ENCODE measurements around the gene ZNF563.
"Not testable (repeated sequence)": the region's sequence is repeated elsewhere in the genome, so short reads cannot be mapped to it uniquely, and the experiment has no call there.

The ZNF563 gene

GRCh38 chr19:12333162-12334159 is at the start of gene ZNF563:
Gene ZNF563 (minus strand): TSS chr19:12333633. CDS start chr19:12333482, 151 bp downstream.
- DNase-seq (ENCODE audit: low read depth in 2 of 2), result peak; percentile 94 to 98

DNA sequence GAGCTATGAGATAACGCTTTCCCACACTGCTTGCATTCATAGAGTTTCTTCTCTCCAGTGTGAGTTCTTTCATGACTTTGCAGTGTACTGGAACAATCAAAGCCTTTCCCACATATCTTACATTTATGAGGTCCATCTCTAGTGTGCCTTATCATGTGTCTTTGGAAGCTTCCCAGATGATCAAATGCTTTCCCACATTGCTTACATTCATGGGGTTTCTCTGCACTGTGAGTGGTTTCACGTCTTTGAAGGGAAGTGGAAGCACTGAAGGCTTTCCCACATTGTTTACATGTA is 47.0 kb upstream of the ZNF563 start:
- DNase-seq (ENCODE audit: low read depth in 2 of 2), result no peak

DNA sequence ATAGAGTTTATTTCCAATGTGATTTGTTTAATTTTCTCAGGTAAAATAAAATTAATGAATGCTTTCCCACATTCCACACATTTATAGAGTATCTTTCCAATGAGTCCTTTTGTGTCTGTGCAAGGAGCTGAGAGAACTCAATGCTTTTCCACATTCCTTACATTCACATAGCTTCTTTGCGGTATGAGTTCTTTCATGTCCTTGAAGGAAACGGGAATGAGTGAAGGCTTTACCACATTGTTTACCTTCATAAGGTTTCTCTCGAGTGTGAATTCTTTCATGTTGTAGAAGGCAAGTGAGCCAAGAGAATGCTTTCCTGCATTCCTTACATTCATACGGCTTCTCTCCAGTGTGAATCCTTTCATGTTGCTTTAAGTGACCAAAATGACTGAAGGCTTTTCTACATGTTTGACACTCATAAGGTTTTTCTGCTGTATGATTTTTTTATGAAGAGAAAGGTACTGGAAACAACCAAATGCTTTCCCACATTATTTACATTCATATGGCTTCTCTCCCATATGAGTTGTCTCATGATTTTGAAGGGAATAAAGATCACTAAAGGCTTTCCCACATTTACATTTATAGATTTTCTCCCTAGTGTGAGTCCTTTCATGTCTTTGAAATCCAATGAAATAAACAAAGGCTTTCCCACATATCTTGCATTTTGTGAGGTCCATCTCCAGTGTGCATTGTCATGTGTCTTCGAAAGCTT is 46.5 kb upstream of the ZNF563 start:
- DNase-seq (ENCODE audit: low read depth in 2 of 2), result no peak

DNA sequence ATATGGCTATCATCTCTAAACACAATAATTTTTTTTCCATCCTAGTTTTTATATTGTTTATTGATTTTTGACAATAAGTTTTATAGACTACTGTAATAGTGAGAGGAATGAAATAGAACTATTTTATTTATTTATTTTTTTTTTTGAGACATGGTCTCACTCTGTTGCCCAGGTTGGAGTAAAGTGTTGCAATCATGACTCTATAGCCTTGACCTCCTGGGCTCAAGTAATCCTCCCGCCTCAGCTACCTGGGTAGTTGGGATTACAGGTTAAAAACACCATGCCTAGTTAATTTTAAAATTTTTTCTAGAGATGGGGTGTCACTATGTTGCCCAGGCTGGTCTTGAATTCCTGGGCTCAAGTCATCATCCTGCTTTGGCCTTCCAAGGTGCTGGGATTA is 40.6 kb upstream of the ZNF563 start:
- no peak for DNase-seq (ENCODE audit: low read depth in 2 of 2)

- peak; percentile 63 to 64 for DNase-seq (ENCODE audit: low read depth in 2 of 2)
Observed at GRCh38 chr19:12365236-12366162, 32.1 kb upstream of the ZNF563 start, which contains the start of gene ZNF442. Gene ZNF442 (minus strand): TSS chr19:12365683. CDS start chr19:12363631, 2,052 bp downstream.

GRCh38 chr19:12364391-12365235 is 31.2 kb upstream of the ZNF563 start:
- no peak for DNase-seq (ENCODE audit: low read depth in 2 of 2)

GRCh38 chr19:12362236-12362635 is 28.8 kb upstream of the ZNF563 start:
- not testable (repeated sequence) for DNase-seq (ENCODE audit: low read depth in 2 of 2)

DNA sequence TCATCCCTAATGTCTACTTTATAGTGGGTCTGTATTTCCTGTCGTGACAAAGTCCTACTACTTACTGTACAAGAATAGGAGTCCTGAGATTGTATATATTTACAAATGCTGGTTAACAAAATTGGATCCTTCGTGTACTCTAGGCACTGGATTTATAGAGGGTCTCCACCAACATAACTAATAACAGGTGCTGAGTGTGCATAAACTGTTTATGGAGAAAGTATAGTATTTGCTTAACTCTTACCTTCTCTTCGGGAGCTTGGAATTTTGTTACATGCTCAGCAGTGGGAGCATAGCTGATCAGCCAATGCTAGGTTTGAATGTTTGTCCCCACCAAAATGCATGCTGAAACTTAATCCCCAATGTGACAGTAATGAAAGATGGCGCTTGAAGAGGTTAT is 19.9 kb upstream of the ZNF563 start:
- DNase-seq (ENCODE audit: low read depth in 2 of 2), result no peak

DNA sequence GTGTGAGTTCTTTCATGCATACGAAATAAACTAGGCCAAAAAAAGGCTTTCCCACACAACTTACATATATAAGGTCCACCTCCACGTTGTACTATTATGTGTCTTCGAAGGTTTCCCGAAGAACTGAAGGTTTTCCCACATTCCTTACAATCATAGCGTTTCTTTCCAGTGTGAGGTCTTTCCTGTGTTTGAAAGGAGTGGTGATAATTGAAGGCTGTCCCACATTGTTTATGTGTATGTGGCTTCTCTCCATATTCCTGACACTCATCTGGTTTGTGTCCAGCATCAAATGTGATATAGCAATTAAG is 17.4 kb upstream of the ZNF563 start:
- DNase-seq (ENCODE audit: low read depth in 2 of 2), result no peak

DNA sequence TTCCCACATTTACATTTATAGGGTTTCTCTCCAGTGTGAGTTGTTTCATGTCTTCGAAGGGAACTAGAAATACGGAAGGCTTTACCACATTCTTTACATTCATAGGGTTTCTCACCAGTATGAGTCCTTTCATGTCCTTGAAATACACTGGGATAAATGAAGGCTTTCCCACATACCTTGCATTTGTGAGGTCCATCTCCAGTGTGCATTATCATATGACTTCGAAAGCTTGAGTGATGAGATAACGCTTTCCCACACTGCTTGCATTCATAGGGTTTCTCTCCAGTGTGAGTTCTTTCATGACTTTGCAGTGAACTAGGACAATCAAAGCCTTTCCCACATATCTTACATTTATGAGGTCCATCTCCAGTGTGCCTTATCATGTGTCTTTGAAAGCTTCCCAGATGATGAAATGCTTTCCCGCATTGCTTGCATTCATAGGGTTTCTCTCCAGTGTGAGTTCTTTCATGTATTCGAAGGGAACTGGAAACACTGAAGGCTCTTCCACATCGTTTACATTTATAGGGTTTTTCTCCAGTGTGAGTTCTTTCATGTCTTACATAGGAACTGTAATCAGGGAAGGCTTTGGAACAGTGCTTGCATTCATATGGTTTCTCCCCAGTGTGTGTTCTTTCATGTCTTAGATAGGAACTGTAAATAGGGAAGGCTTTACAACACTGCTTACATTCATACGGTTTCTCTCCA is 16.9 kb upstream of the ZNF563 start:
- no peak for DNase-seq (ENCODE audit: low read depth in 2 of 2)

DNA sequence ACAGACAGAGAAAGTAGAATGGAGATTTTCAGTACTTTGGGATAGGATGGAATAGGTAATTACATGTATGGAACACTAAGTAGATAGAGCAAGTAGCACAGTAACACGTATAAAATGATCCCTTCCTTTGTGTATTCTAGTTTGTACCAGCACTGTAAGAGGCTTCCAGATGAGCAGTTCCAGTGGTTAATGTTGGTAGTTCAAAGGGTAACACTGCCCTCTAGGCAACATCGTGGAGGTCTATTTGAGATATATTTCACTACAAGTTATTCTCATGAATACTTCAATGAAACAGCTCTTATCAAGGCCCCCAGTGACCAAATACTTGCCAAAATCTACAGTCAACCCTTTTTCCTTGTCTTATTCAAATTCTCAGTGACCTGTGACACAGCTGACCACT is 13.5 kb upstream of the ZNF563 start:
- DNase-seq (ENCODE audit: low read depth in 2 of 2), result no peak

DNA sequence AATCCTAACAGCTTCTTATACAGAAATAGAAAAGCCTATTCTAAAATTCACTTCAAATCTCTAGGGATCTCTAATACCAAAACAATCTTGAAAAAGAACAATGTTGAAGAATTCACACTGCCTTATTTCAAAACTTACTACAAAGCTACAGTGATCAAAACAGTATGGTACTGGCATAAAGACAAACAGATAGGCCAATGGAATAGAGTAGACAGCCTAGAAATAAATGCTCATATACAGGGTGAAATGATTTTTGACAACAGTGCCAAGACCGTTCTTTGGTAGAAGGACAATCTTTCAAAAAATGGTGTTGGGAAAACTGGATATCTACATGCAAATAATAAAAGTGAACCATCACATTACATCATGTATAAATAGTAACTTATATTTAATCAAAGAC is 11.8 kb upstream of the ZNF563 start:
- no peak for DNase-seq (ENCODE audit: low read depth in 2 of 2)

DNA sequence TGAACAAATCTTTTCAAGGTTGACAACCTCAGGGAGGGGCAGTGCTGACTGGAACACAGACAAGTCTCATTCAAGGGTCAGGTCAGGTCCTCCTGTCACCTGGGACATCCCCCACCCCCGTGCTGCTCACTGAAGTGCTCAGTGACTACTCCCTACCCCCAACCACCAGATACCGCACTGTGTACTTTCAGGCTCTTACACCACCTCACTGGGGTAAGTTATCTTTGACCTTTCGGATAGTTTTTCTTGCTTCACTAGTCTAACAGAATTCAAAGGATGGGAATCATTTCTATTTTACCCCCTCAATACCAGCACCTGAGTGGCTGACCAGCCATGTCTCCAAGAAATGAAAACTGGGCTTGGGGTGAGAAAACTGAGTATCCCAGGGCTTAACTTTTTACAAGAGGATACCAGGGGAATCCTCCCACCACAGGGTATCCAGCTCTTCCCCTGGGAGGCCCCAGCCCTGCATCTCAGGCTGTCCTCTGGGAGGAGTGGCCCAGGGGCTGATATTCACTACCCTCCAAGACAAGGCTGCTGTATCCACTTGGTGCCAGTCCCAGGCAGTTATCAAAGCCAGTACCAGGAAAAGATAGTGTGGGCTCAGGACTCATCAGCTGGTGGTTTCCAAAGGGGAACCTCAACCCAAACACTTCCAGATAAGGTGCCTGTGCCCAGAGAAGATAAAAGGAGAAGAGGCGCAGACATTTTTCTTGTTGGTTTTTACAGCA is 2.1 kb downstream of the ZNF563 start:
- peak in 1 of 2 donors; percentile 44 for DNase-seq (ENCODE audit: low read depth in 2 of 2)

GRCh38 chr19:12330340-12330739 is 3.1 kb downstream of the ZNF563 start:
- no peak for DNase-seq (ENCODE audit: low read depth in 2 of 2)

GRCh38 chr19:12325690-12326089 is 7.7 kb downstream of the ZNF563 start:
- DNase-seq (ENCODE audit: low read depth in 2 of 2), result no peak

GRCh38 chr19:12318782-12319413 is 14.5 kb downstream of the ZNF563 start:
- DNase-seq (ENCODE audit: low read depth in 2 of 2), result no peak

DNA sequence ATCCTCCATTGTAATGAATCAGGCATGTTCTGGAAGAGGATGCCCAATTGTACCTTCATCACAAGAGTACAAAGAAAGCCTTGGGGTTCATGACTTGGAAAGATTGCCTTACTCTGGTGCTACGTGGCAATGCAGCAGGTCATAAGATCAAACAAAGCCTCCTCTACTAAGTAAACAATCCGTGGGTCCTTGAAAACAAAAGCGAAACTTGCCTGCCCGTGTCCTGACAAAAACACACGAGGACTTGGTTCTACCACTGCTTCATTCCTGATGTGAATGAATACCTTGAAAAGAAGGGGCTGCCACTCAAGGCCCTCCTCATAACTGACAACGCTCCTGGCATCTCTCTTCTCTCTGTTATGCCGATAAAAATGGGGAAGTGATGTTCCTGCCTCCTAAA is 18.9 kb downstream of the ZNF563 start:
- no peak for DNase-seq (ENCODE audit: low read depth in 2 of 2)

- DNase-seq (ENCODE audit: low read depth in 2 of 2), result not testable (repeated sequence)
Observed at GRCh38 chr19:12308891-12309290, 24.5 kb downstream of the ZNF563 start.

DNA sequence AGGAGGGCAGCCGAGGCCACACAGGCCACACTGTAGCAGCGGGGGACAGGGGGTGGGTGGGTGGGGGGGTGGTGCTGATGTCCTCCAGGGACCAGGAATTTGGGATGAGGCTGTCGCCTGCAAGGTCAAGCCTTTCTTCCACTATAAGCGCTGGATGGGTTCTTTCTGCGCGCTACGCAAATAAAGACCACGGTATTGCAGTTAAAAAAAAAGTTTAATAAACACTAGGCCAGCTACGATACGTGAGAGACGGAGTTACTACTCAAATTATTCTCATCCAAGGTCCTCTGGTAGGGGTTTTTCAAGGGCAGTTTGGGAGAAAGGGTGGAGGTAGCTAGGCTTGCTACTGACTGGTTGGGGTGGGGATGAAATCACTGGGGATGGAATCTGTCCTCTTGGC is 38.2 kb downstream of the ZNF563 start:
- DNase-seq (ENCODE audit: low read depth in 2 of 2), result no peak
